ENCODE data around the gene TGFBR3.

Gene TGFBR3

DNA sequence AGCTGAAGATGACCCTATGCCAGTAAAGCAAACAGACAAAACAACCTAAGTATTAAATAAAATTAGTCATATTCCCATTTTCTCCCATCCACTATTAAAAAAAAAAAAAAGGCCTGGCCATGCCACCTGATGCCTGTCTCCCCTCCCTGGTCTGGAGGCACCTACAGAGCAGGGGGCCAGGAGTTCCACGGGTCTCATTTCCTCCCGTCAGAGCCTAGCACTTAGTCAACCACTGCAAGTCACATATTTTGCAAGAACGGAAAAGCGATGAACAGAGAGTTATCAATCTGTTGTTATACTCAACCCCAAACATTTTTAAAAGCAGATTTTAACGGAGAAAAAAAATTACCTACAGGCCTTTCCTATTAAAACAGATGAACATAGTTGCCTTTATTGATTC, 59.3 kb downstream of the TGFBR3 start:
- no peak overlapping the region for H3K27ac ChIP-seq (ENCODE audit: low read length)
- H3K36me3 ChIP-seq (replicated peaks; ENCODE audit: low read depth, low read length): no peaks in the 10 kb centered on the region
- H3K9me3 ChIP-seq (ENCODE audit: insufficient read depth, low read length): no peaks in the 10 kb centered on the region
- no peak overlapping the region for H3K9ac ChIP-seq (ENCODE audit: low read length)
- H2AFZ ChIP-seq (ENCODE audit: low read depth, low read length): no peak overlapping the region
- TF ChIP-seq CTCF (IDR thresholded peaks at IDR 0.05; ENCODE audit: low read depth, low read length) (no peak), EZH2phosphoT487 (IDR thresholded peaks at IDR 0.05; ENCODE audit: low read depth) (no peak)
- H3K4me2 ChIP-seq (ENCODE audit: low read length): peak overlapping the region; percentile 84
- no peaks in the 10 kb centered on the region for H4K20me1 ChIP-seq (ENCODE audit: insufficient read depth, low read length)
- H3K27me3 ChIP-seq (ENCODE audit: low read depth, low read length): peaks cover 11% of the 10 kb centered on the region; the same call in 1 of the 2 replicates
- H3K4me1 ChIP-seq (ENCODE audit: low read length): peaks cover 26% of the 10 kb centered on the region
- H3K4me3 ChIP-seq (ENCODE audit: low read length): peak overlapping the region; percentile 64; the same call in 1 of the 2 replicates
- no peaks in the 10 kb centered on the region for H3K79me2 ChIP-seq (ENCODE audit: low read length)

DNA sequence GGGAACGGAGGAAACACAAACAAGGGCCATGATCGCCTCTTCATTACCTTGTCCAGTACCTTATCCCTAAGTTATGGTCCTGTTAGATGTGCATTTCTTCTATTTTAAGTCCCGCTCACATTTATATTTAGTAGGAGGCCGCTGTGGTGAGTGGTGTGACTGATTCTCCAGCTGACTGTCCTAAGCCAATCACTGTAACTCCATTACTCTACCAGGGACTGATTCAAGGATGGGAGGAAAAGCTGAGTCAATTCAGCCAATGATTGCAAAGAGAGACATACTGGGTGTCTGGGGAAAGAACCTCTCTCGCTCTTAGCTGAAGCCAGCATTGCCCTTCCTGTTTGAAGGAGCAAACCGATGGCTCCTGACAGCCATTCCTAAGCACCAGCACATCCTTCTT, 59.7 kb downstream of the TGFBR3 start:
- no peaks in the 10 kb centered on the region for H3K36me3 ChIP-seq (replicated peaks; ENCODE audit: low read depth, low read length)
- H3K4me2 ChIP-seq (ENCODE audit: low read length): no peak overlapping the region
- H3K27ac ChIP-seq (ENCODE audit: low read length): no peak overlapping the region
- H3K79me2 ChIP-seq (ENCODE audit: low read length): no peaks in the 10 kb centered on the region
- no peaks in the 10 kb centered on the region for H4K20me1 ChIP-seq (ENCODE audit: insufficient read depth, low read length)
- no peak overlapping the region for H2AFZ ChIP-seq (ENCODE audit: low read depth, low read length)
- no peak overlapping the region for H3K9ac ChIP-seq (ENCODE audit: low read length)
- TF ChIP-seq EZH2phosphoT487 (IDR thresholded peaks at IDR 0.05; ENCODE audit: low read depth) (no peak), CTCF (IDR thresholded peaks at IDR 0.05; ENCODE audit: low read depth, low read length) (no peak)
- no peak overlapping the region for H3K4me3 ChIP-seq (ENCODE audit: low read length)
- H3K27me3 ChIP-seq (ENCODE audit: low read depth, low read length): peaks cover 11% of the 10 kb centered on the region; the same call in 1 of the 2 replicates
- peaks cover 26% of the 10 kb centered on the region for H3K4me1 ChIP-seq (ENCODE audit: low read length)
- H3K9me3 ChIP-seq (ENCODE audit: insufficient read depth, low read length): no peaks in the 10 kb centered on the region

DNA sequence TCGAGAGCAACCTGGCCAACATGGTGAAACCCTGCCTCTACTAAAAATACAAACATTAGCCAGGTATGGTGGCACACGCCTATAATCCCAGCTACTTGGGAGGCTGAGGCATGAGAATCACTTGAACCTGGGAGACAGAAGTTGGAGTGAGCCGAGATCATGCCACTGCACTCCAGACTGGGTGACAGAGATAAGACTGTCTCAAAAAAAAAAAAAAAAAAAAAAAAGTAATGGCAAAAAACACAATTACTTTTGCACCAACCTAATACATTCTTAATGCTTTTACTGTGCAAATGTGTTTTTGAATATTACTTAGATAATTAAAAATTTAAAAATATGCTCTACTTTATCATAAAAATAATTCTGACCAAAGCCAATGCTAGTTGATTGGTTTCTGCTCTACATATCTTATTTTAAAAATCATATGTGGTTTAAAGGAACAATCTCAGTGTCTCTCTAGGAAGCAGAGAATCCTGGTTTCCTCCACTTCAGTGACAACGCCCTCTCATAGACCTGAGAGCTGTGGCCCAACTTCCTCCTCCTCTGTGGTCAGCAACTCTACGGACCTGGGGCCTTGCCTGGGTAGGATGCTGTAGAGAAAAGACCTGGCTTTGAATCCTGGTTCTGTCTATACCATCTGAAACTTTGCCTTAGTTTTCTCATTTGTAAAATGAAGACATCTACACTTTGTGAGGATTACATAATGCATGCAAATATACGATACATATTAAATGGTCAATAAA, 64.7 kb downstream of the TGFBR3 start:
- Histone ChIP-seq H2AFZ (ENCODE audit: low read depth, low read length) (no peak overlapping the region), H3K9me3 (ENCODE audit: insufficient read depth, low read length) (no peaks in the 10 kb centered on the region), H3K27ac (ENCODE audit: low read length) (no peak overlapping the region), H3K79me2 (ENCODE audit: low read length) (no peaks in the 10 kb centered on the region), H4K20me1 (ENCODE audit: insufficient read depth, low read length) (no peaks in the 10 kb centered on the region), H3K4me1 (ENCODE audit: low read length) (no peaks in the 10 kb centered on the region), H3K9ac (ENCODE audit: low read length) (no peak overlapping the region), H3K4me3 (ENCODE audit: low read length) (no peak overlapping the region), H3K27me3 (ENCODE audit: low read depth, low read length) (no peaks in the 10 kb centered on the region), H3K4me2 (ENCODE audit: low read length) (no peak overlapping the region), H3K36me3 (replicated peaks; ENCODE audit: low read depth, low read length) (no peaks in the 10 kb centered on the region)
- no peak for TF ChIP-seq CTCF (IDR thresholded peaks at IDR 0.05; ENCODE audit: low read depth, low read length)
- TF ChIP-seq EZH2phosphoT487 (IDR thresholded peaks at IDR 0.05; ENCODE audit: low read depth): no peak

- Histone ChIP-seq H3K4me3 (ENCODE audit: low read length) (no peak overlapping the region), H3K36me3 (replicated peaks; ENCODE audit: low read depth, low read length) (no peaks in the 10 kb centered on the region), H3K4me2 (ENCODE audit: low read length) (no peak overlapping the region), H4K20me1 (ENCODE audit: insufficient read depth, low read length) (no peaks in the 10 kb centered on the region), H3K79me2 (ENCODE audit: low read length) (no peaks in the 10 kb centered on the region), H3K27ac (ENCODE audit: low read length) (no peak overlapping the region), H3K27me3 (ENCODE audit: low read depth, low read length) (no peaks in the 10 kb centered on the region), H3K4me1 (ENCODE audit: low read length) (no peaks in the 10 kb centered on the region), H3K9ac (ENCODE audit: low read length) (no peak overlapping the region), H2AFZ (ENCODE audit: low read depth, low read length) (no peak overlapping the region), H3K9me3 (ENCODE audit: insufficient read depth, low read length) (no peaks in the 10 kb centered on the region)
- TF ChIP-seq EZH2phosphoT487 (IDR thresholded peaks at IDR 0.05; ENCODE audit: low read depth) (no peak), CTCF (IDR thresholded peaks at IDR 0.05; ENCODE audit: low read depth, low read length) (no peak)
Observed at GRCh38 chr1:91819038-91819788, 66.7 kb downstream of the TGFBR3 start.

All from OCI-LY3 (cell line).